Natural killer cell (primary cell): Measurements from ENCODE around the gene TBL1X. TPM values are rescaled to one million over a fixed set of nuclear protein-coding genes. Genes with fewer than 3 reads are reported as not detected.

Experiments
- ATAC-seq, 3 donors: fragments of 150-1000 bp in 2 of 3; fragments of 200-7000 bp in 1 of 3; cut with Tn5 transposase; 1 replicate in 1 of 3; 2 replicates in 2 of 3; pipeline ENCODE4 v1.10.0; 2021; ENCODE audit warnings: mild to moderate bottlenecking in 2 of 3, moderate library complexity in 2 of 3
- DNase-seq, 2 donors: peaks; one replicate each; pipeline versions ENCODE4 v3.0.0 to v3.0.0-alpha.2; 2013 to 2021; ENCODE audit warnings: mixed read lengths in 1 of 2
- H3K27ac ChIP-seq: one replicate; pipeline ENCODE4 v1.5.1; 2013; ENCODE audit warnings: mild to moderate bottlenecking, low read length
- H3K27me3 ChIP-seq: one replicate; pipeline ENCODE4 v1.6.1; 2013; ENCODE audit warnings: low read length; ENCODE audit not compliant: control insufficient read depth, insufficient read depth
- H3K36me3 ChIP-seq: one replicate; pipeline ENCODE4 v1.6.1; 2013; ENCODE audit warnings: low read length; ENCODE audit not compliant: control insufficient read depth, insufficient read depth
- H3K4me1 ChIP-seq: one replicate; pipeline ENCODE4 v1.6.1; 2013; ENCODE audit warnings: low read length; ENCODE audit not compliant: control insufficient read depth, insufficient read depth
- H3K4me3 ChIP-seq: one replicate; pipeline ENCODE4 v1.5.1; 2013; ENCODE audit warnings: low read length
- H3K9me3 ChIP-seq: one replicate; pipeline ENCODE4 v1.6.1; 2013; ENCODE audit warnings: low read length; ENCODE audit not compliant: control insufficient read depth, insufficient read depth
- H3K27ac Mint-ChIP-seq, 2 donors: one replicate each; pipeline ENCODE4 v1.8.0; 2022; ENCODE audit warnings: mild to moderate bottlenecking in 2 of 2, mixed read lengths in 2 of 2, moderate library complexity in 1 of 2
- H3K27me3 Mint-ChIP-seq, 2 donors: one replicate each; pipeline ENCODE4 v1.8.0; 2022; ENCODE audit warnings: low read depth in 2 of 2, mixed read lengths in 2 of 2
- H3K36me3 Mint-ChIP-seq: one replicate; pipeline ENCODE4 v1.8.0; 2022; ENCODE audit warnings: mixed read lengths
- H3K4me1 Mint-ChIP-seq, 2 donors: one replicate each; pipeline ENCODE4 v1.8.0; 2022; ENCODE audit warnings: mixed read lengths in 2 of 2
- H3K4me3 Mint-ChIP-seq: one replicate; pipeline ENCODE4 v1.8.0; 2022; ENCODE audit warnings: mild to moderate bottlenecking, moderate library complexity, mixed read lengths
- H3K9me3 Mint-ChIP-seq, 2 donors: one replicate each; pipeline ENCODE4 v1.8.0; 2022; ENCODE audit warnings: mixed read lengths in 2 of 2
- CTCF ChIP-seq: fragments of 200-600 bp; IDR thresholded peaks from one replicate; pipeline ENCODE4 v1.8.0; 2022; ENCODE audit warnings: antibody characterized with exemption
- WGBS: methylation state at CpG from one replicate; pipeline ENCODE4 v1.1.7; 2013; ENCODE audit warnings: missing lambda C conversion rate; ENCODE audit not compliant: insufficient coverage; 5-methylcytosine and 5-hydroxymethylcytosine counted together
- intact Hi-C: fragments of 100-400 bp; cut with micrococcal nuclease; formaldehyde crosslinking; loops from one replicate; pipeline ENCODE4 v1.14.2; 2022
- total RNA-seq, 4 donors: library from RNA; stranded (reverse); fragments of 120-200 nt in 1 of 4; gene quantifications; one replicate each; pipeline versions ENCODE4 v1.2.3 to v1.2.4, GENCODE V29; 2013 to 2022

The TBL1X gene
- total RNA-seq, 3 donors from 2014 or later (not counting 1 experiment from before 2014, with no cell fraction given), result 21.9 to 43.8 (median 32.7) TPM

- no peaks in the 10 kb centered on the region for H3K9me3 ChIP-seq
- 27% methylated on average over 5 of the region's 6 CpGs for WGBS
- Mint-ChIP-seq H3K36me3 (no peaks in the 10 kb centered on the region), H3K4me1 (peaks cover 31 to 38% of the 10 kb centered on the region in 2 donors), H3K27me3 (no peaks in the 10 kb centered on the region), H3K27ac (peak overlapping the region; percentile 80 to 84), H3K9me3 (no peaks in the 10 kb centered on the region), H3K4me3 (peak overlapping the region; percentile 50)
- H3K27me3 ChIP-seq, result no peaks in the 10 kb centered on the region
- H3K36me3 ChIP-seq, result no peaks in the 10 kb centered on the region
- H3K4me1 ChIP-seq, result peaks cover 33% of the 10 kb centered on the region
- TF ChIP-seq CTCF, result no peak
- intact Hi-C loops, result loop anchor here (1.0 to 5.0 kb wide), 5 partner anchors 33 to 302 kb away; no protein-coding TSS in a partner anchor
- DNase-seq, result peak; percentile 47 to 75
- H3K27ac ChIP-seq, result no peak overlapping the region
- ATAC-seq, result peak; percentile 87 to 93 (median 90)
- H3K4me3 ChIP-seq, result no peak overlapping the region
Measured at GRCh38 chrX:9644335-9644734, 179.5 kb downstream of the TBL1X start.

- TF ChIP-seq CTCF, result no peak
- no peaks in the 10 kb centered on the region for H3K36me3 ChIP-seq
- Mint-ChIP-seq H3K9me3 (no peaks in the 10 kb centered on the region), H3K27ac (peak overlapping the region; percentile 18 to 35), H3K4me1 (peaks cover 31 to 35% of the 10 kb centered on the region in 2 donors), H3K4me3 (peak overlapping the region; percentile 25), H3K36me3 (no peaks in the 10 kb centered on the region), H3K27me3 (no peaks in the 10 kb centered on the region)
- ATAC-seq (no peak), DNase-seq (no peak)
- 95% methylated on average over 12 of the region's 12 CpGs for WGBS
- H3K4me1 ChIP-seq, result peaks cover 33% of the 10 kb centered on the region
- intact Hi-C loops, result no loop called here
- H3K4me3 ChIP-seq, result no peak overlapping the region
- no peak overlapping the region for H3K27ac ChIP-seq
- no peaks in the 10 kb centered on the region for H3K9me3 ChIP-seq
- H3K27me3 ChIP-seq, result no peaks in the 10 kb centered on the region
Measured at GRCh38 chrX:9646471-9647224, 181.8 kb downstream of the TBL1X start.

GRCh38 chrX:9647431-9647830 lies 182.6 kb downstream of the TBL1X start:
- intact Hi-C loops, result no loop called here
- Histone ChIP-seq H3K9me3 (no peaks in the 10 kb centered on the region), H3K36me3 (no peaks in the 10 kb centered on the region), H3K27ac (no peak overlapping the region), H3K27me3 (no peaks in the 10 kb centered on the region), H3K4me1 (peaks cover 30% of the 10 kb centered on the region), H3K4me3 (no peak overlapping the region)
- WGBS, result 98% methylated on average over 7 of the region's 7 CpGs
- H3K27ac Mint-ChIP-seq, result peak overlapping the region; percentile 18 to 35
- H3K4me1 Mint-ChIP-seq, result peaks cover 24 to 27% of the 10 kb centered on the region in 2 donors
- H3K9me3 Mint-ChIP-seq, result no peaks in the 10 kb centered on the region
- TF ChIP-seq CTCF, result no peak
- H3K36me3 Mint-ChIP-seq, result no peaks in the 10 kb centered on the region
- DNase-seq, result no peak
- ATAC-seq, result no peak
- no peak overlapping the region for H3K4me3 Mint-ChIP-seq
- H3K27me3 Mint-ChIP-seq, result no peaks in the 10 kb centered on the region
